PFSK-1 (cell line): ENCODE measurements around the gene EVI5L.

ENCODE experiments used
- POLR2AphosphoS5 ChIP-seq: IDR thresholded peaks from 2 replicates; pipeline ENCODE4 v1.6.1; 2012; ENCODE audit warnings: low read depth, mild to moderate bottlenecking, control low read depth, low read length, moderate library complexity
- REST ChIP-seq, 2 experiments: IDR thresholded peaks; 2 replicates each; pipeline versions ENCODE4 v1.6.1 to v1.8.0; 2011 to 2012; ENCODE audit warnings: low read depth in 2 of 2, low read length in 2 of 2, control low read depth in 1 of 2, inconsistent platforms in 1 of 2, mild to moderate bottlenecking in 1 of 2, moderate library complexity in 1 of 2; ENCODE audit not compliant: insufficient read depth in 1 of 2
- TAF1 ChIP-seq: IDR thresholded peaks from 2 replicates; pipeline ENCODE4 v1.6.1; 2012; ENCODE audit warnings: low read length, control low read depth, borderline replicate concordance; ENCODE audit not compliant: insufficient read depth

GRCh38 chr19:7830272-7830771 is 304 bp downstream of the EVI5L start:
- TF ChIP-seq POLR2AphosphoS5: no peak
- TF ChIP-seq REST (IDR thresholded peaks at IDR 0.05; ENCODE audit: insufficient read depth in 1 of 2, low read depth in 2 of 2, low read length in 2 of 2): no peak
- TF ChIP-seq TAF1: no peak
